ENCODE data around the gene PATZ1.

Gene PATZ1

DNA sequence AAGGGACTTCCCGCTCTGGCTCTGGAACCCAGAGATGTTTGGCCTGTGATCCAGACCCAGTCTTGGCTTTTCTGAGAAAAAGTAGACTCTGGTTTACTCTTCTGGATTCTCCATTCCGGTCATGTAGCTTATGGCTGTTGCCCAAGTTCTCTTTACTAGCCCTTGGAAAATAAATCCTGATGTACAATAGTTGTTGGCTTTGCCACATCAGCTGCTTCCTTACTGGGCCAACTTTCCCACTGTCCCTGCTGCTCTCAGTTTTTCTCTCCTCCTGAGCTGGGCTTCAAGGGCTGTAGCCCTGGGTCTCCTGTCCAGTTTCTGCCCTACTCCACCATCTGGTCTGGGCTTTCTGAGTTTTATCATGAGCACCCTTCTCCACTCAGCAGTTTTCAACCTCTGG, 12.5 kb downstream of the PATZ1 start:
- no peak for DNase-seq
- Histone ChIP-seq H3K27me3 (replicated peaks; ENCODE audit: control insufficient read depth, insufficient read depth, low read length, poor library complexity, severe bottlenecking) (no peaks in the 10 kb centered on the region), H3K27ac (ENCODE audit: insufficient read depth, low read length, poor library complexity, severe bottlenecking) (no peak overlapping the region), H3K4me1 (ENCODE audit: control insufficient read depth, insufficient read depth, low read length, poor library complexity, severe bottlenecking) (no peaks in the 10 kb centered on the region), H3K36me3 (ENCODE audit: control insufficient read depth, insufficient read depth, low read length) (peaks cover 74% of the 10 kb centered on the region), H3K4me3 (ENCODE audit: insufficient read depth, low read depth, low read length, poor library complexity, severe bottlenecking) (no peak overlapping the region), H3K9me3 (ENCODE audit: control insufficient read depth, low read length) (no peaks in the 10 kb centered on the region)

GRCh38 chr22:31332886-31333285, 13.3 kb downstream of the PATZ1 start:
- Histone ChIP-seq H3K4me1 (ENCODE audit: control insufficient read depth, insufficient read depth, low read length, poor library complexity, severe bottlenecking) (no peaks in the 10 kb centered on the region), H3K27ac (ENCODE audit: insufficient read depth, low read length, poor library complexity, severe bottlenecking) (no peak overlapping the region), H3K36me3 (ENCODE audit: control insufficient read depth, insufficient read depth, low read length) (peaks cover 76% of the 10 kb centered on the region), H3K4me3 (ENCODE audit: insufficient read depth, low read depth, low read length, poor library complexity, severe bottlenecking) (no peak overlapping the region), H3K9me3 (ENCODE audit: control insufficient read depth, low read length) (no peaks in the 10 kb centered on the region), H3K27me3 (replicated peaks; ENCODE audit: control insufficient read depth, insufficient read depth, low read length, poor library complexity, severe bottlenecking) (no peaks in the 10 kb centered on the region)
- no peak for DNase-seq

DNA sequence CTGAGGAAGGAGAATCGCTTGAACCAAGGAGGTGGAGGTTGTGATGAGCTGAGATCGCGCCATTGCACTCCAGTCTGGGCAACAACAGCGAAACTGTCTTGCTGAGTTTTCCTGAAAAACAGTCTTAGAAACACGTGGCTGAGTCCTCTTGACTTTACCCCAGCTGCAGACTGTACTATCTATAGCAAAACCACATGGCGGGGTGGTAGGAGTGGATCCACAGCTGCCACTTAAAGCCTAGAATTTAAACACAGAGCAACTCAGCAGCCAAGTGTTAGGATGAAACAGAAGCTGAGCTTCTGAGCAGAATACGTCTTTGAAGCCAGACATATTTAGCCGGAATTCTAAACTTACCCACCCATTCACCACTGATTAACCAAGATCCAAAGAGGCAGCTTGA, 14.1 kb downstream of the PATZ1 start:
- no peak overlapping the region for H3K4me3 ChIP-seq (ENCODE audit: insufficient read depth, low read depth, low read length, poor library complexity, severe bottlenecking)
- no peak for DNase-seq
- H3K36me3 ChIP-seq (ENCODE audit: control insufficient read depth, insufficient read depth, low read length) = peaks cover 81% of the 10 kb centered on the region
- no peaks in the 10 kb centered on the region for H3K27me3 ChIP-seq (replicated peaks; ENCODE audit: control insufficient read depth, insufficient read depth, low read length, poor library complexity, severe bottlenecking)
- no peaks in the 10 kb centered on the region for H3K4me1 ChIP-seq (ENCODE audit: control insufficient read depth, insufficient read depth, low read length, poor library complexity, severe bottlenecking)
- no peaks in the 10 kb centered on the region for H3K9me3 ChIP-seq (ENCODE audit: control insufficient read depth, low read length)
- H3K27ac ChIP-seq (ENCODE audit: insufficient read depth, low read length, poor library complexity, severe bottlenecking) = no peak overlapping the region

- Histone ChIP-seq H3K27ac (ENCODE audit: insufficient read depth, low read length, poor library complexity, severe bottlenecking) (no peak overlapping the region), H3K4me1 (ENCODE audit: control insufficient read depth, insufficient read depth, low read length, poor library complexity, severe bottlenecking) (no peaks in the 10 kb centered on the region), H3K36me3 (ENCODE audit: control insufficient read depth, insufficient read depth, low read length) (peaks cover 86% of the 10 kb centered on the region), H3K4me3 (ENCODE audit: insufficient read depth, low read depth, low read length, poor library complexity, severe bottlenecking) (no peak overlapping the region), H3K27me3 (replicated peaks; ENCODE audit: control insufficient read depth, insufficient read depth, low read length, poor library complexity, severe bottlenecking) (no peaks in the 10 kb centered on the region), H3K9me3 (ENCODE audit: control insufficient read depth, low read length) (no peaks in the 10 kb centered on the region)
- no peak for DNase-seq
Observed at GRCh38 chr22:31329453-31330215, 16.5 kb downstream of the PATZ1 start.

DNA sequence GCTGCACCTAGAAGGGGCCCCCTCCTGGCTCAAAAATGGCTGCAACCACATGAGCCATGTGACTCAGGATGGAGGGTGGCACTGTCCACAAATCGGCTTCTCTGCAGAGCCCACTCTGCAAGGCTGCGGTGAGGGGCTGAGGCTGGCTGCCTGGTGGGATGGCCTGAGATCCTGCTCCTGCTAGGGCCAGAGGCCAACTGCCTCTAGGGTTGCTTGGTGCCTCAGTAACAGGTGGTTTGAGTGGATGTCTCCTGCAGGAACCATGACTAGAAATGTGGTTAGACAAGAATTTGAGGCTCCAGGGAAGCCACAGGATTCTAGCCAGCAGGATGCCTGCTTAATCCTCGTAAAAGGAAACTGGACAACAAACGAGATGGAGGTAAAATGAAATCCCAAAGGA, 17.1 kb downstream of the PATZ1 start:
- Histone ChIP-seq H3K27me3 (replicated peaks; ENCODE audit: control insufficient read depth, insufficient read depth, low read length, poor library complexity, severe bottlenecking) (no peaks in the 10 kb centered on the region), H3K27ac (ENCODE audit: insufficient read depth, low read length, poor library complexity, severe bottlenecking) (no peak overlapping the region), H3K36me3 (ENCODE audit: control insufficient read depth, insufficient read depth, low read length) (peaks cover 80% of the 10 kb centered on the region), H3K4me3 (ENCODE audit: insufficient read depth, low read depth, low read length, poor library complexity, severe bottlenecking) (no peak overlapping the region), H3K4me1 (ENCODE audit: control insufficient read depth, insufficient read depth, low read length, poor library complexity, severe bottlenecking) (no peaks in the 10 kb centered on the region), H3K9me3 (ENCODE audit: control insufficient read depth, low read length) (no peaks in the 10 kb centered on the region)
- no peak for DNase-seq

- no peaks in the 10 kb centered on the region for H3K4me1 ChIP-seq (ENCODE audit: control insufficient read depth, insufficient read depth, low read length, poor library complexity, severe bottlenecking)
- H3K4me3 ChIP-seq (ENCODE audit: insufficient read depth, low read depth, low read length, poor library complexity, severe bottlenecking) = no peak overlapping the region
- no peaks in the 10 kb centered on the region for H3K9me3 ChIP-seq (ENCODE audit: control insufficient read depth, low read length)
- peaks cover 75% of the 10 kb centered on the region for H3K36me3 ChIP-seq (ENCODE audit: control insufficient read depth, insufficient read depth, low read length)
- DNase-seq = no peak
- H3K27ac ChIP-seq (ENCODE audit: insufficient read depth, low read length, poor library complexity, severe bottlenecking) = no peak overlapping the region
- H3K27me3 ChIP-seq (replicated peaks; ENCODE audit: control insufficient read depth, insufficient read depth, low read length, poor library complexity, severe bottlenecking) = no peaks in the 10 kb centered on the region
Observed at GRCh38 chr22:31328544-31328960, 17.6 kb downstream of the PATZ1 start.

GRCh38 chr22:31327806-31328543, 18.2 kb downstream of the PATZ1 start:
- H3K27me3 ChIP-seq (replicated peaks; ENCODE audit: control insufficient read depth, insufficient read depth, low read length, poor library complexity, severe bottlenecking) = no peaks in the 10 kb centered on the region
- H3K4me3 ChIP-seq (ENCODE audit: insufficient read depth, low read depth, low read length, poor library complexity, severe bottlenecking) = no peak overlapping the region
- H3K4me1 ChIP-seq (ENCODE audit: control insufficient read depth, insufficient read depth, low read length, poor library complexity, severe bottlenecking) = no peaks in the 10 kb centered on the region
- DNase-seq = no peak
- peaks cover 70% of the 10 kb centered on the region for H3K36me3 ChIP-seq (ENCODE audit: control insufficient read depth, insufficient read depth, low read length)
- H3K9me3 ChIP-seq (ENCODE audit: control insufficient read depth, low read length) = no peaks in the 10 kb centered on the region
- H3K27ac ChIP-seq (ENCODE audit: insufficient read depth, low read length, poor library complexity, severe bottlenecking) = no peak overlapping the region

DNA sequence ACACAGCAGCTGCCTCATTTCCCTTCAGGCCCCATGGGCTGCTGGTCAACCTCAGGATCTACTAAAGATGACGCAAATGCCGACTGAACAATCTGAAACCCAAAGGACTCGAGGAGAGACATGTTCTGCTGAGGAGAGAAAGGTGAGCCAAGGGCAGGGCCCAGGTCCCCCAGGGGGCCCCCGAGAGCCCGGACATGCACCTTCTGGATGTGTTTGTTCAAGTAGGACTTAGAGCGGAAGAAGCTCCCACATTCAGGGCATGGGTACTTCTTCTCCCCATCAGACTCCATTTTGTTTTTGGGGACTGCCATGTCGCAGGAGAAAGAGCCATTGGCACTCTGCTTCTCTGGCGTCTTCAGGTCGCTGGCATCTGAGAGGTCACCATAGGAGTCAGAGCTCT, 19.3 kb downstream of the PATZ1 start:
- peaks cover 60% of the 10 kb centered on the region for H3K36me3 ChIP-seq (ENCODE audit: control insufficient read depth, insufficient read depth, low read length)
- DNase-seq = no peak
- no peaks in the 10 kb centered on the region for H3K9me3 ChIP-seq (ENCODE audit: control insufficient read depth, low read length)

GRCh38 chr22:31323578-31324550, 22.3 kb downstream of the PATZ1 start:
- Histone ChIP-seq H3K4me1 (ENCODE audit: control insufficient read depth, insufficient read depth, low read length, poor library complexity, severe bottlenecking) (no peaks in the 10 kb centered on the region), H3K9me3 (ENCODE audit: control insufficient read depth, low read length) (no peaks in the 10 kb centered on the region), H3K36me3 (ENCODE audit: control insufficient read depth, insufficient read depth, low read length) (peaks cover 36% of the 10 kb centered on the region), H3K4me3 (ENCODE audit: insufficient read depth, low read depth, low read length, poor library complexity, severe bottlenecking) (no peak overlapping the region), H3K27ac (ENCODE audit: insufficient read depth, low read length, poor library complexity, severe bottlenecking) (no peak overlapping the region), H3K27me3 (replicated peaks; ENCODE audit: control insufficient read depth, insufficient read depth, low read length, poor library complexity, severe bottlenecking) (no peaks in the 10 kb centered on the region)
- DNase-seq = no peak

More for the DNA sequence above, 19.3 kb downstream of the PATZ1 start:
- Histone ChIP-seq H3K27ac (ENCODE audit: insufficient read depth, low read length, poor library complexity, severe bottlenecking) (no peak overlapping the region), H3K4me1 (ENCODE audit: control insufficient read depth, insufficient read depth, low read length, poor library complexity, severe bottlenecking) (no peaks in the 10 kb centered on the region), H3K27me3 (replicated peaks; ENCODE audit: control insufficient read depth, insufficient read depth, low read length, poor library complexity, severe bottlenecking) (no peaks in the 10 kb centered on the region), H3K4me3 (ENCODE audit: insufficient read depth, low read depth, low read length, poor library complexity, severe bottlenecking) (no peak overlapping the region)

All from effector memory CD4-positive, alpha-beta T cell (primary cell).